B cell (primary cell): ENCODE data around the gene CDC42SE2. TPM values are rescaled to one million over a fixed set of nuclear protein-coding genes. Genes with fewer than 3 reads are reported as not detected.
"Not testable (repeated sequence)": the region's sequence is repeated elsewhere in the genome, so short reads cannot be mapped to it uniquely, and the experiment has no call there.

Experiments
- ATAC-seq: fragments of 200-7000 bp; cut with Tn5 transposase; one replicate; pipeline ENCODE4 v1.10.0; 2021; ENCODE audit warnings: low read depth, mild to moderate bottlenecking, moderate number of reproducible peaks, moderate library complexity
- CTCF ChIA-PET: fragments of 350-600 bp; sonication (Branson Sonifier 250); formaldehyde crosslinking; loops from one replicate; lab custom pipeline; 2021; ENCODE audit warnings: antibody characterized with exemption, inconsistent platforms; lab: Charles Lee
- POLR2A ChIA-PET: fragments of 350-600 bp; sonication (Branson Sonifier 250); formaldehyde crosslinking; loops from one replicate; lab custom pipeline; 2021; ENCODE audit warnings: antibody characterized with exemption; lab: Charles Lee
- DNase-seq: peaks from one replicate; pipeline ENCODE4 v3.0.0; 2013
- H2AFZ ChIP-seq: 2 replicates; pipeline ENCODE4 v1.6.1; 2012; ENCODE audit warnings: mild to moderate bottlenecking, low read depth, low read length; ENCODE audit not compliant: insufficient read depth, poor library complexity, severe bottlenecking
- H3K27ac ChIP-seq, 2 donors: 1 replicate in 1 of 2; 2 replicates in 1 of 2; pipeline ENCODE4 v1.5.1; 2012 to 2013; ENCODE audit warnings: low read length in 2 of 2, mild to moderate bottlenecking in 2 of 2, moderate library complexity in 1 of 2
- H3K27me3 ChIP-seq, 4 experiments: fragments of 200-600 bp in 1 of 4; sonication (generic) in 1 of 4; replicated peaks in 1 of 4; 1 replicate in 2 of 4; 2 replicates in 2 of 4; pipeline versions ENCODE4 v1.6.1 to v1.7.0; 2013 to 2016; ENCODE audit warnings: low read length in 3 of 4, mild to moderate bottlenecking in 2 of 4, mixed read lengths in 1 of 4, moderate library complexity in 1 of 4; ENCODE audit not compliant: insufficient read depth in 4 of 4, control insufficient read depth in 3 of 4; ENCODE audit errors: control extremely low read depth in 1 of 4
- H3K36me3 ChIP-seq, 2 experiments: replicated peaks in 1 of 2; 1 replicate in 1 of 2; 2 replicates in 1 of 2; pipeline versions ENCODE4 v1.6.1 to v1.7.1; 2013; ENCODE audit warnings: low read length in 1 of 2; ENCODE audit not compliant: insufficient read depth in 2 of 2, control insufficient read depth in 1 of 2; ENCODE audit errors: control extremely low read depth in 1 of 2, extremely low read depth in 1 of 2
- H3K4me1 ChIP-seq, 2 donors: fragments of 200-600 bp in 1 of 2; sonication (generic) in 1 of 2; 1 replicate in 1 of 2; 2 replicates in 1 of 2; pipeline versions ENCODE4 v1.5.1 to v1.6.1; 2013 to 2017; ENCODE audit warnings: low read length in 2 of 2; ENCODE audit not compliant: control insufficient read depth in 2 of 2, insufficient read depth in 2 of 2
- H3K4me2 ChIP-seq: replicated peaks from 2 replicates; pipeline ENCODE3; 2012; ENCODE audit warnings: mild to moderate bottlenecking, low read depth, low read length; ENCODE audit not compliant: poor library complexity, severe bottlenecking
- H3K4me3 ChIP-seq, 5 experiments: fragments of 200-600 bp in 1 of 5; sonication (generic) in 1 of 5; 1 replicate in 3 of 5; 2 replicates in 2 of 5; pipeline versions ENCODE4 v1.5.1 to v1.7.0; 2011 to 2016; ENCODE audit warnings: low read length in 4 of 5, mild to moderate bottlenecking in 4 of 5, low read depth in 2 of 5, control low read depth in 1 of 5, moderate library complexity in 1 of 5; ENCODE audit not compliant: insufficient read depth in 1 of 5; ENCODE audit errors: control extremely low read depth in 1 of 5, extremely low read depth in 1 of 5
- H3K79me2 ChIP-seq: fragments of 200-600 bp; sonication (generic); one replicate; pipeline ENCODE4 v1.6.0; 2016; ENCODE audit warnings: low read length; ENCODE audit not compliant: control insufficient read depth, insufficient read depth
- H3K9ac ChIP-seq: fragments of 200-600 bp; sonication (generic); 2 replicates; pipeline ENCODE4 v1.6.1; 2017; ENCODE audit warnings: mild to moderate bottlenecking, low read length, moderate library complexity
- H3K9me3 ChIP-seq, 3 donors: one replicate each; pipeline versions ENCODE4 v1.6.1 to v1.7.1; 2013; ENCODE audit warnings: low read length in 2 of 3; ENCODE audit not compliant: control insufficient read depth in 2 of 3, insufficient read depth in 1 of 3; ENCODE audit errors: control extremely low read depth in 1 of 3
- H4K20me1 ChIP-seq: 2 replicates; pipeline ENCODE4 v1.6.0; 2012; ENCODE audit warnings: mild to moderate bottlenecking, low read length; ENCODE audit not compliant: insufficient read depth, control insufficient read depth, poor library complexity, severe bottlenecking
- H3K27ac Mint-ChIP-seq: one replicate; pipeline ENCODE4 v1.8.0; 2021; ENCODE audit warnings: mixed read lengths
- H3K27me3 Mint-ChIP-seq: one replicate; pipeline ENCODE4 v1.8.0; 2021; ENCODE audit warnings: mixed read lengths
- H3K4me1 Mint-ChIP-seq: one replicate; pipeline ENCODE4 v1.8.0; 2021; ENCODE audit warnings: mixed read lengths
- H3K4me3 Mint-ChIP-seq: one replicate; pipeline ENCODE4 v1.8.0; 2021; ENCODE audit warnings: mixed read lengths
- H3K9me3 Mint-ChIP-seq: one replicate; pipeline ENCODE4 v1.8.0; 2022; ENCODE audit warnings: mixed read lengths; ENCODE audit not compliant: insufficient read depth
- EZH2 ChIP-seq: IDR thresholded peaks from 2 replicates; pipeline ENCODE4 v1.6.1; 2012; ENCODE audit warnings: borderline replicate concordance, low read depth, mild to moderate bottlenecking, moderate library complexity, low read length; ENCODE audit not compliant: insufficient read depth, poor library complexity, severe bottlenecking
- WGBS: methylation state at CpG from one replicate; pipeline ENCODE4 v1.1.5; 2013; ENCODE audit warnings: missing lambda C conversion rate; ENCODE audit not compliant: insufficient coverage; 5-methylcytosine and 5-hydroxymethylcytosine counted together
- intact Hi-C: fragments of 100-400 bp; cut with micrococcal nuclease; formaldehyde crosslinking; loops from one replicate; pipeline ENCODE4 v1.10.0; 2022
- polyA plus RNA-seq: library from polyadenylated mRNA; depleted of rRNA; stranded (reverse); fragments of >200 nt; gene quantifications from 2 replicates; pipeline ENCODE4 v1.2.3, GENCODE V29; 2012
- total RNA-seq, 2 donors: library from RNA; stranded (reverse); fragments of 120-200 nt in 1 of 2; gene quantifications; 1 replicate in 1 of 2; 2 replicates in 1 of 2; pipeline versions ENCODE4 v1.2.3 to v1.2.4, GENCODE V29; 2013 to 2022
- TF ChIP-seq, protein P1 (sequence below): fragments of 200-600 bp; IDR thresholded peaks from one replicate; pipeline ENCODE4 v1.8.0; 2022; ENCODE audit warnings: antibody characterized with exemption, mild to moderate bottlenecking

Gene CDC42SE2
- total and polyA plus RNA-seq, 2 donors (not counting 1 experiment from before 2014, with no cell fraction given), result 42.5 to 161 TPM

DNA sequence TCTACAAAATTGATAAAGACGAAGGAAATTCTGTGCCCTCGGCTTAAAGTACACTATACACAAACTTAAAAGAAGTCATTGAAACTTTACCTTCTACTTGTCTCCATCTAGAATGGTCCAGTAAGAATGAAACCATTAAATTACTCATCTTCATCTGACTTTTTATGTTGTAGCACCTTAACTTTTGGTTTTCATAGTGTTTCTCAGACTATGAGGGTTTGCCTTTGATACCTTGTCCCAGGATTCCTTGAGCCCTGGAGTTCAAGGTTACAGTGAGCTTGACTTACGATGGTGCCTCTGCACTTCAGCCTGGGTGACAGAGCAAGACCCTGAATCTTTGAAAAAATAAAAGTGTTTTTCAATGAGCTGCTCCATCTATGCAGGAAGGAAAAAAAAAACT lies 132.2 kb downstream of the CDC42SE2 start:
- ChIA-PET CTCF (interaction anchor here (1.9 to 3.8 kb wide), 2 partner anchors 12 to 14 kb away, joined by 4 to 15 read pairs; no protein-coding TSS in a partner anchor), POLR2A (no interaction called here)
- Histone ChIP-seq H2AFZ (no peak overlapping the region), H3K9ac (no peak overlapping the region), H3K27ac (peak overlapping the region in 1 of 2 donors; percentile 89), H3K9me3 (peaks cover 0 to 5% (median 0%) of the 10 kb centered on the region in 3 donors), H4K20me1 (no peaks in the 10 kb centered on the region), H3K79me2 (peaks cover 19% of the 10 kb centered on the region), H3K4me1 (peaks cover 21 to 22% of the 10 kb centered on the region in 2 donors), H3K36me3 (peaks cover 0 to 74% of the 10 kb centered on the region in 2 experiments), H3K4me2 (no peak overlapping the region), H3K27me3 (no peaks in the 10 kb centered on the region), H3K4me3 (no peak overlapping the region)
- H3K9me3 Mint-ChIP-seq, result no peaks in the 10 kb centered on the region
- no peak overlapping the region for H3K4me3 Mint-ChIP-seq
- H3K27ac Mint-ChIP-seq, result peak overlapping the region; percentile 83
- intact Hi-C loops, result no loop called here
- 80% methylated on average over 1 of the region's 3 CpGs for WGBS
- H3K27me3 Mint-ChIP-seq, result no peaks in the 10 kb centered on the region
- ATAC-seq, result no peak
- TF ChIP-seq, protein P1, sequence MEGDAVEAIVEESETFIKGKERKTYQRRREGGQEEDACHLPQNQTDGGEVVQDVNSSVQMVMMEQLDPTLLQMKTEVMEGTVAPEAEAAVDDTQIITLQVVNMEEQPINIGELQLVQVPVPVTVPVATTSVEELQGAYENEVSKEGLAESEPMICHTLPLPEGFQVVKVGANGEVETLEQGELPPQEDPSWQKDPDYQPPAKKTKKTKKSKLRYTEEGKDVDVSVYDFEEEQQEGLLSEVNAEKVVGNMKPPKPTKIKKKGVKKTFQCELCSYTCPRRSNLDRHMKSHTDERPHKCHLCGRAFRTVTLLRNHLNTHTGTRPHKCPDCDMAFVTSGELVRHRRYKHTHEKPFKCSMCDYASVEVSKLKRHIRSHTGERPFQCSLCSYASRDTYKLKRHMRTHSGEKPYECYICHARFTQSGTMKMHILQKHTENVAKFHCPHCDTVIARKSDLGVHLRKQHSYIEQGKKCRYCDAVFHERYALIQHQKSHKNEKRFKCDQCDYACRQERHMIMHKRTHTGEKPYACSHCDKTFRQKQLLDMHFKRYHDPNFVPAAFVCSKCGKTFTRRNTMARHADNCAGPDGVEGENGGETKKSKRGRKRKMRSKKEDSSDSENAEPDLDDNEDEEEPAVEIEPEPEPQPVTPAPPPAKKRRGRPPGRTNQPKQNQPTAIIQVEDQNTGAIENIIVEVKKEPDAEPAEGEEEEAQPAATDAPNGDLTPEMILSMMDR, result no peak
- TF ChIP-seq EZH2, result no peak
- peaks cover 57% of the 10 kb centered on the region for H3K4me1 Mint-ChIP-seq
- no peak for DNase-seq

DNA sequence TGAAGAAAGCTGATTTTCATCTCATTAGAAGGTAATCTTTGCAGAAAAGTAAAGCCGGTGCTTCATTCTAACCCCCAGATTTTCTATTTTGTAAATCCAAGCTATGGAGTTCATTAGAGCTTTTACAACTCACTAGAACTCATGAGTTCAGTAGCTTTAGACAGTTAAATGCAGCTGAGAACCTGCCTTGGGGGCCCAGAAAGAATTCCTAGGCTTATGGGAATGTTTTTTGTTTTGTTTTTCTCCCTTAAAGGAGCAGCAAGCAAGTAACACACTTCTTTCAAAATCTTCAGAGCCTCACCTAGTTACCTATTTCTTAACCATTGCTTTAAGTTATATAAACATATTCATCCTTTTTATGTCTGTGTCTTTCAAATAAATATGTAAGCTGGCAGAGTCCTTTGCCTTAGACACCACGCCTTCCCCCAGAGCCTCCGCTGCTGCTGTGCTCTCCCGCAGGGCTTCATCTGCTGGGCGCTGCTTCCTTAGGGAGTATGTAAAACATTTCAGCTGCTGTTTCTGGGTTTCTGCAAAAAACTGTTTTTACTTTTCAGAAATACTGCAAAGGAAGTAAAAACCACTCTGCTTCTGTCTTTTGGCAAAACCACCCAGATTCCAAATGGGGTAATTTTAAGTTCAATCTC lies 132.9 kb downstream of the CDC42SE2 start:
- Mint-ChIP-seq H3K27me3 (no peaks in the 10 kb centered on the region), H3K9me3 (no peaks in the 10 kb centered on the region), H3K4me3 (no peak overlapping the region), H3K4me1 (peaks cover 56% of the 10 kb centered on the region), H3K27ac (peak overlapping the region; percentile 83)
- Histone ChIP-seq H3K27ac (peak overlapping the region in 1 of 2 donors; percentile 89), H3K27me3 (no peaks in the 10 kb centered on the region), H3K36me3 (peaks cover 0 to 70% of the 10 kb centered on the region in 2 experiments), H3K79me2 (peaks cover 19% of the 10 kb centered on the region), H3K9ac (no peak overlapping the region), H3K4me1 (peaks cover 21 to 22% of the 10 kb centered on the region in 2 donors), H3K4me2 (no peak overlapping the region), H4K20me1 (no peaks in the 10 kb centered on the region), H2AFZ (no peak overlapping the region), H3K4me3 (no peak overlapping the region), H3K9me3 (peaks cover 0 to 12% (median under 1%) of the 10 kb centered on the region in 3 donors)
- CTCF ChIA-PET, result interaction anchor here (1.9 to 3.8 kb wide), 2 partner anchors 12 to 15 kb away, joined by 4 to 15 read pairs; no protein-coding TSS in a partner anchor
- no peak for ATAC-seq
- 90% methylated on average over 2 of the region's 5 CpGs for WGBS
- no peak for DNase-seq
- POLR2A ChIA-PET, result interaction anchor here (1.0 kb wide), 1 partner anchor 14 kb away, joined by 4 read pairs; no protein-coding TSS in a partner anchor
- intact Hi-C loops, result no loop called here
- TF ChIP-seq, protein P1, result no peak
- no peak for TF ChIP-seq EZH2

DNA sequence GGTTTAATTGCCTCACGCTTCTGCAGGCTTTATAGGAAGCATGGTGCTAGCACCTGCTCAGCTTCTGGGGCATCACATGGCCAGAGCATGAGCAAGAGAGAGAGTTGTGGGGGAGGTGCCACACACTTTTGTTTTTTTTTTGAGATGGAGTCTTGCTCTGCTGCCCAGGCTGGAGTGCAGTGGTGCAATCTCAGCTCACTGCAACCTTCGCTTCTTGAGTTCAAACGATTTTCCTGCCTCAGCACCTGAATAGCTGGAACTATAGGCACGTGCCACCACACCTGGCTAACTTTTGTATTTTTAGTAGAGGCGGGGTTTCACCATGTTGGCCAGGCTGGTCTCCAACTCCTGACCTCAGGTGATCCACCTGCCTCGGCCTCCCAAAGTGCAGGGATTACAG lies 135.2 kb downstream of the CDC42SE2 start:
- H3K9ac ChIP-seq, H3K4me2 ChIP-seq, H3K27me3 Mint-ChIP-seq, intact Hi-C loops, H3K4me3 ChIP-seq, H3K9me3 Mint-ChIP-seq, H3K79me2 ChIP-seq, H3K27me3 ChIP-seq, POLR2A ChIA-PET, H3K4me3 Mint-ChIP-seq, ATAC-seq, H4K20me1 ChIP-seq, DNase-seq, H2AFZ ChIP-seq, CTCF ChIA-PET: not testable (repeated sequence)
- WGBS, result 83% methylated on average over 4 of the region's 6 CpGs
- peaks cover 38% of the 10 kb centered on the region for H3K4me1 Mint-ChIP-seq
- Histone ChIP-seq H3K9me3 (peaks cover 3 to 14% (median 13%) of the 10 kb centered on the region in 3 donors), H3K27ac (peak overlapping the region in 1 of 2 donors; percentile 47), H3K36me3 (peaks cover 0 to 47% of the 10 kb centered on the region in 2 experiments), H3K4me1 (peaks cover 11 to 12% of the 10 kb centered on the region in 2 donors)
- H3K27ac Mint-ChIP-seq, result peak overlapping the region; percentile 50
